Measurements from ENCODE around the gene DNAI1.
"Not testable (repeated sequence)": the region's sequence is repeated elsewhere in the genome, so short reads cannot be mapped to it uniquely, and the experiment has no call there.

The DNAI1 gene

DNA sequence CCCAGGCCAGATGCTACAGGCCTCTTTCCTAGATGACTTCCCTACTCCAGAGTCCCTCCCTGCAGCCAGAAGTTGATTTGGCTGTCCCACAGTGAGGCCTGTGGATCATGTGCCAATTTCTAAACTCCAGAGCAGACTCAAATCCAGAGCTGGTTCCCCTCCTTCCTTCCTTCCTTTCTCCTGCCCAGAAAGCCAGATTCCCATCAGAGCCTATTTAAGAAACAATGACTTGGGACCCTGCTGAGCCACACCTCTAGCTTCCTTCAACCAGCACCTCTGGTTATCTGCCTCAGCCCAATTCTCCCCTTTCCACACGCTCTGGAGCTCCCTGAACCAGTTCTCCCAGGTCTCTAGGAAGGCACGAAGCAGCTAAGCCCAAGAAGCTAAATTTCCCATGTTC is 7.5 kb upstream of the DNAI1 start:
- DNase-seq (ENCODE audit: low spot score) = no peak

DNA sequence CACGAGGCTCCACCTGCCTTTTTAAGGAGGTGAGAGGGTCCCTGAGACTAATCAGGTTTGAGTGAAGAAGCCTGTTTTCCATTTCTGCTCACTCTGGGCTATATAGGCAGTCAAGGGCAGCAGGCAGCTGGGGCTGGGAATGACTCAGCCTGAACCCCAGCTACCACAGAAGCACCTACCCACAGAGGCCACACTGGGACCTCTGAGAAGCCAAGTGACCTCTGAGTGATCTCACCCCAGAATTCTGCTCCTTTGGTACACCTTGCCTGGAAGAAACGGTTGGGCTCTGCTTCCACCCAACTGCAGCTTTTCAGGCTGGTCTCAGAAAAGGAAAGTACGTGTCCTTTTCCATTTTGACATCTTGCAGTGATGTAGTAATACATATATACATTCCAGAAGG is 7.1 kb upstream of the DNAI1 start:
- no peak for DNase-seq (ENCODE audit: low spot score)

DNA sequence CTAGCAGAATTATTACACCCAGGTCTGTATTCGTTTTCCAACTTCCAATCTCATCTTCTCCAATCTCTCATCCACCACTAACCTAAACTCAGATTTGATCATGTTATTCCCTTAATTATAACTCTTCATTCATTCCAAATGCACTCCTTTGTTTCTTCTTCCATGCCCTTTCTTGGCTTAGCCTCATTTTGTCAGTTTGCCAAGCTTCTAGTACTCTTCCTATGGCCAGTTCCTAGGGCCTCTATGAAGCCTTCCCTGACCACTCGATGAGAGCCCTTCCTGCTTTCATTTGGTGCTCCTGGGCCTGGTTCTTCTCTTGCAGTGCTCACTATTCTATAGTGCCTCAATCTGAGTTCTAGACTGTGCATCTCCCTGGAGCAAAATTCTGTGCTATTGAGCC is 6.0 kb upstream of the DNAI1 start:
- no peak for DNase-seq (ENCODE audit: low spot score)

DNA sequence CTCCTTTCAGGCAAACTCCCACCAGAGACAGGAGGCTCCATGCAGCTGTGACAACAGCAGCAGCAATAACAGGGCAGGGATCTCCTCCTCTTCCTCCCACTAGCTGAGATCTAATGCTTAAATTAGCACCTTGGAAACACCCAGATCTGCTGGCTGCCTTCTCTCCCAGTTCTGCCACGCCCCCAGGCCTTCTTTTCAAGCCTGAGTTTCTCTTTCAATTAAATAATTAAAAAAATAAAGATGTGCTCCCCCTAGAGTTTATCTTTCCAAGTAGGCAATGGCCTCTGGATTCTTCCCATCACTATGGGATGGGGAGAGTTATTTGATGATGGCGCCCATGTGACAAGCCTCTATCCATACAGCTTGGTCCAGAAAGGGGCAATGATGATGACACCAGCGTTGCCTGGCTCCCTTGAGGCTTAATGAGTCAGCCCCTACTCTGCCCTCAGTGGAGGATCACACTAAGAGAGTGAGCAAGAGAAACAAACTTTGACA is 4.0 kb upstream of the DNAI1 start:
- no peak for DNase-seq (ENCODE audit: low spot score)

DNA sequence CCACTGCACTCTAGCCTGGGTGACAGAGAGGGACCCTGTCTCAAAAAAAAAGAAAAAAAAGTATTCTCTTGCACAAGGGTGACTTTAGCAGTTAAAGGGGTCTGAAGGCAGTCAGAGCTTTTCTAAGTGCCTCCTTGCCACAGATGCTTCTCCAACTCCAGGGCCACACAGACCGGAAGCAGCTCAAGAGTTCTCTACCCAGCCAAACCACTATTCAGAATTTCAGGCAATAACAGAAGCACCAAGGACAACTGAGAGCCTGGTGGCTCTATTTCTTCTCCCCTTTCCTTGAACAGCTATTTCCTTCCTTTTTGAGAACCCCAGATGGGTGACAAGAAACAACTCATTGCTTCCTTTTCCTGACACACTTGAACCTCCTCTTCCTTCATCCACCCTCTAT is 2.5 kb upstream of the DNAI1 start:
- no peak for DNase-seq (ENCODE audit: low spot score)

DNA sequence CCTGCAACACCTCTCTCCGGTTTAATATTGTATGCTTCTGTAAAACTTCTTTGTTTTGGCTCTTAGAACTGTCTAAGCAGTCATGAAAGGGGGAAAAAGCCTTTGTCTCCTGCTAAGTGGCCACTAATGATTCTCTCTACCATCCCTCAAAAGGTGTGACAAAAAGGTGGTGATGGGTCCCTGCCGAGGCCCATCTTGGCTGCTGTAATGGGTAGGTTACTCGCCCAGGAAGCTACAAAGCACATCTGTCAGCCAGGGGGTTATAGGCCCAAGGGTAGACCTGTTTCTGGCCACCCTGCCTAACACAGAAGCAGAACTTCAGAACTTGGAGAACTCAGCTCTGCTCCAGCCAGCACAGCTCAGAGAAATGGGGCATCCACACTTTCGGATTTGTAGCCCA is 1.9 kb upstream of the DNAI1 start:
- no peak for DNase-seq (ENCODE audit: low spot score)

DNA sequence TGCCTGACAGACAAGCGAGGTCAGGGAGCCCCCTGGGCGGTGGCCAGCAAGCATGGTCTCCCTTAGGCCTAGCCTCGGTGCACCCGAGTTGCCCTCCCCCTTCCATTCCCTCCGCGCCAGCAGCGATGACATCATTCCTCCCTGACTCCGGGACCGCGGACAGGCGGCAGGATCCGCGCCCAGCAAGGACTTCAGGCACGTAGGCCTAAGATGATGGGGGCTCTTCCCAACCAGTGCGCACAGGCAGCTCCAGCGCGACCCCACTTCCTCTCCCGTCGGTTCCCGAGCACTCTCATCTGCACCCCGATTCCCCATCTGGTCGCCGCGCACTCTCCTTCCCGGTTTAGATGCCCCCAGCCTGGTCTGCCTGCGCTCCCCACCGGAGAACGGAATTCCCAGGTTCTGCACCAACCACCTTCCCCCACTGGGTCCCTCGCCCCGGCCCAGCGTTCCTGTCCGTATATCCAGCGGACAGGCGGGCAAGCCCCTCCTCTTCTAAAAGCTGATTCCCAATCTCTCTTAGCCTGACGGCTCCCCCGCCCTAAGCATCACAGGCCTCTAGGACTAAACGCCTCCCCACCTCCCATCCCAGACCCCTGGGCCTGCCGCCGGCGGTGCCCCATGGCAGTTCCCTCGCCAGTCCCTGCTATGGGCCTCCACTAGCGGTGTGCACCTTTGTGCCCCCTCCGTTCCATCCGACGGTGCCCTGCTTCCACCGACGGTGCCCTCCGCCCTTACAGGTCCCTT is 1.2 kb upstream of the DNAI1 start:
- DNase-seq (ENCODE audit: low spot score) = peak; percentile 1

DNA sequence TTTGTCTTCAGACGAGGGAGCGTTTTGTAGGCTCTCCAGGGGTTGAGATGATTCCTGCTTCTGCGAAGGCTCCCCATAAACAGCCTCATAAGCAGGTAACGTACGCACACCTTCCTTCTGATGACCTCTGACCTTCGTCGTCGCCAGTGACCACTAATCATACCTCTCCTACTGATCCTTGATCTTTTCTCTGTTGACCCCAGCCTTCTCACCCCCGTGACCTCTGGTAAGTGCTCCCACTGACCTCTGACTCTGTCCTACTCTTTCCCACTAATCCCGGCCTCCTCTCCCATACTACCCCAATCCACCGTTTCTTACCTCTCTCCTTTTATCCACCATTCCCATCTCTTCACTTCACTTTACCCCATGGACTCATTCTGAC is 345 bp downstream of the DNAI1 start:
- DNase-seq (ENCODE audit: low spot score) = no peak

DNA sequence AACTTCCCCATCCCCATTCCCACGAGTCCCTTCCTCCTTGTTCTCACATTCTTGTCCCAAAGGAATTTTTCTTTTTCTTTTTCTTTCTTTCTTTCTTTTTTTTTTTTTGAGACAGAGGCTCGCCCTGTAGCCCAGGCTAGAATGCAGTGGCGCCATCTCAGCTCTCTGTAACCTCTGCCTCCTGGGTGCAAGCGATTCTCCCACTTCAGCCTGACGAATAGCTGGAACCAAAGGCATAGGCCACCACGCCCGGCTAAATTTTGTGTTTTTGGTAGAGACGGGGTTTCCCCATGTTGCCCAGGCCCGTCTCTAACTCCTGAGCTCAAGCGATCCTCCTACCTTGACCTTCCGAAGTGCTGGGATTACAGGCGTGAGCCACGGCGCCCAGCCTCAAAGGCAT is 751 bp downstream of the DNAI1 start:
- no peak for DNase-seq (ENCODE audit: low spot score)

DNA sequence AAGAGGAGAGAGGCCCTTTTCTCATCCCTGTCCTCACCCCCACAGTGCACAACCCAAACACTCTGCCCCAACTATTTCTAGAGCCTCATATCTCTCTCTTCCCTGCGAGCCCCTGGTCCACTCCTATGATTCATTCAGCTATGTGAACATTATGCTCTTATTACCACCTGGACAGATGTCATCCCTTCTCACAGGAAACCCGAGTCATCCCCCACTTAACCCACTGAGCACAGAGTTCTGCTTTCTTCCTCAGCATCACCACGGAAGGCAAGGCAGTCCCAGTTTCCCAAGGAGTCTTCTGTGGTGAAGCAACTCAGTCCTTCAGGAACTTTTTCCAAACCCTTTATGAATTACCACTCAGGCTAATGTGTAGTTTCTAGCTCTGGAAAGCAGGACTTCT is 1.3 kb downstream of the DNAI1 start:
- no peak for DNase-seq (ENCODE audit: low spot score)

DNA sequence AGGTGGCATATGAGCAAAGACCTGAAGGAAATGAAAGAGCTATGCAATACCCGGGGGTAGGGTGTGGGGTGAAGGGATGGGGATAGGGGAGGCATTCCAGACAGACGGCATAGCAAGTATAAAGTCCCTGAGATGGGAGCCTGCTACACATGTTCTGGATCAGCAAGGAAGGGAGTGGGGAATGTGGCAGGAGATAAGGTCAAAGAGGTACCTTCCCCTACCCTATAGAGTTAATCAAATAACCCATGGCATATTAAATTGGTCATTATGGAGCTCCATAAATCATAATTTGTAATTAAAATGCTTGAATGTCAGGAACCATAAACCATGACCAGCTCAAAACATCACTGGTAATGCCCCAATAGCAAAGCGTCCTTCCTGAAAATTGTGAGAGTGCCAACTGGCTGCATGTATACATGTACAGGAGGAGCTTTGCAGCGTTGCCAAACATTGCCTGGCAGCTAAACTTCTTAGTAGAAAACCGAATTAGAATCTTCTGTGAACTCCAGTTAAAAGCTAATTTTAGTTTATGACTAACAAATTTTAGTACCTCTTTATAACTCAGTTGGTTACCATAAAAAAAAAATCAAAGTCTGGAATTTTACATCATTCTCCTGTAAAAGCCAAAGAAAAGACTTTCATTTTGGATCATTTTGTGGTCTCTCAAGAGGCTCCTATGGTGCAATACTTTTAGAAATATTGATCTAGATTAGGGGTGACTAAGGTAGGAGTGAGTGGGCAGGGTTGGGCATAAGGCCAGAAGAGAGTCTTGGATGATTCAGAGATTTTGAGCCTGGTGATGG is 4.7 kb downstream of the DNAI1 start:
- DNase-seq (ENCODE audit: low spot score) = no peak

DNA sequence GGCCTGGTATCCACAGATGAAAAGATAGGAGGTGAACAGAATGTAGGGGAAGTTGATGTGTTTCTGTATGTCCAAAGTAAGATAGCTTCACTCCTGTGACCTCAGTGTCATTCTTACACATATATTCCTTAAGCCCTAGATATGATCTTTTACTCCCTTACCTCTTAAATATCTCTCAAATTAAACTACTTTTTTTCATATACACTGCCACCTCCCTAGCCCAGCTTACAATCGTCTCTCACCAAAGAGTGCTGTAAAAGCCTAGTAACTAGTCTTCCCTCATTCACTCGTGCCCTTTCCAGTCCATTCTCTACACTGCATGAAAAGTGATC is 5.3 kb downstream of the DNAI1 start:
- DNase-seq (ENCODE audit: low spot score) = no peak

DNA sequence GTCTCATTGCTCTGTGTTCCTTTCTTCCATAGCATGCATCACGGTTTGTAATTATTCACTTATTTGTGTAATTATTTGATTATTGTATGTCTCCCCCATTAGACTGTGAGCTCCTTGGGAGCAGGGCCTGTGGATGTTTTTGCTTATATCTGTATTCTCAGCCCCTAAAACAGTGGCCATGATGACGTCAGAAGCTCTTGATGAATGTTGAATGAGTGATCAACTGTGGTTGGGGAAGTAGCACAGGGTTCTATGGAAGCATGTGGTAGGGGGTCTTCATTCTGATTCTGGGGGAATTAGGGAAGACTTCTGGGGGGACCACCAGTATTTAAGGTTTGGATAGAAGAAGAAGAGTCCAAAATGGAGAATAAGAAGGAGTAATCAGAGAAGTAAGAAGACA is 6.0 kb downstream of the DNAI1 start:
- DNase-seq (ENCODE audit: low spot score) = no peak

DNA sequence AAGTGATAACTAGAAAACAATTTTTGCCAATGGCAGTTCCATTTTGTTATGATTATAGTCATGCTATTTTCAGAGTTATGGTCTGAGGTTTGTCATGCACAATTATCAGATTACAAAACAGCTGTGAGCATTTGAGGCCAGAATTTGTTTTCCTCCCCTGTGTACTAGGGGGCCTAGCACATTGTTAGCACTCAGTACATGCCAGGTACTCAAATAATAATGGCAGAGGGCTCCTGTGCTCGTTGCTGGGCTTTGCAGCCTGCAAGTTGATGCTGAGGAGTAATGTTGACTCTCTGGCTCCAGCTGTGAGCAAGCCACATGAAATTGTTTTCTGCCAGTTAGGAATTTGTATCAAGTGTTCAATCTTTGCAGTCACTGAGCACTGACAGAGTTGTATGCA is 6.9 kb downstream of the DNAI1 start:
- no peak for DNase-seq (ENCODE audit: low spot score)

DNA sequence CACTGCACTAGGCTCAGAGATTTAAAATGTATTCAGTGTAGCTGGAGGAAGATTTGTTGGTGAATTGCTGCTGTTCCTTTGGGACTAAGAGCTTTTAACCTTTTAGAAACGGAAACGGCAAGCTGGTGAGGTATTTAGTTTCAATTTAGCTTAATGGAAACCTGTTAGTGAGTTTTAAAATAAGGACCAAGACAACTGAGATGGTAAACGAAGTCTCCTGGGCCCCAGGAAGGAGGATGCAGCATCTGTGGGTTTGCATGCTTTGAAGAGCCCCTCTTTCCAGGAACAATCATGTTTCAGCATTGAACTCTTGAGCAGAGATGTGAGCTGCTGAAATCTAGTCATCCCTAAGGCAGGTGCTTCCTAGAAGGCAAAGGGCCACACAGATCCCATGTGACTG is 16.5 kb downstream of the DNAI1 start:
- no peak for DNase-seq (ENCODE audit: low spot score)

DNA sequence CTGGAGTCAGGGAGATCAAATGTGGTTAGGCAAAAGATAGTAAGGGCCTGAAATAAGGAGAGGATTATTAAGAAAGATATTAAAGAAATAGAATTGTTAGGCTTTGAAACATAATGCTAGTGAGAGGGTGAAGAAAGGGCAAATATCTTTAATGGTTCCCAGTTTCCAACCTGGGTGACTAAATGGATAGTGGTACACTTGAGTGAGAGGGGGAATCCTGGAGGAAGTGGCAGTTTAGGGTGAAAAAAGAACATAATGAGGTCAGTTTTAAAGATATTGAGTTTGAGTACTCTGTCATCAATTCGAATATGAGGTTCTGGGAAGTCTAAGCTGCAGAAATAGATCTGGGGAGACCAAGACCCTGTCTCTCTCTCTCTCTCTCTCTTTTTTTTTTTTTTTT is 18.9 kb downstream of the DNAI1 start:
- DNase-seq (ENCODE audit: low spot score) = no peak

DNA sequence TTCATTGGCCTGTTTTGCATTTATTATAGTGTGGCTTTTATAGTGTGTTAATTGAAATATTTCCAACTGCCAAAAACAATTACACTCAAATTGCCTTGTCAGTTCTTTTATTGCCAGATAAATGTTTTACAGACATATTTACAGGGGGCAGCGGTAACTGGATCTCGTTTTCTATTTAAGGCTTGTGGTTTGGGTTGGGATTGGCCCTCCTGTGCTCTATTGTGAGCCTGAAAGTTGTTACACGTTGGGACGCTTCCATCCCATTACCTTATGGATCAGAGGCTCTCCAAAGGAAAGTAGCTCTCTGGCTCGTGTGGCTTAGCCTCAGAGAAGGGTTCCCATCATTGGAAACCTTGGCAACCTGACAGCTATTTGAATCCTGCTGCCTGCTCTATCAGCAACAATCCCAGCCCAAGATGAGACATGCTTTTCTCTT is 20.8 kb downstream of the DNAI1 start:
- DNase-seq (ENCODE audit: low spot score) = no peak

DNA sequence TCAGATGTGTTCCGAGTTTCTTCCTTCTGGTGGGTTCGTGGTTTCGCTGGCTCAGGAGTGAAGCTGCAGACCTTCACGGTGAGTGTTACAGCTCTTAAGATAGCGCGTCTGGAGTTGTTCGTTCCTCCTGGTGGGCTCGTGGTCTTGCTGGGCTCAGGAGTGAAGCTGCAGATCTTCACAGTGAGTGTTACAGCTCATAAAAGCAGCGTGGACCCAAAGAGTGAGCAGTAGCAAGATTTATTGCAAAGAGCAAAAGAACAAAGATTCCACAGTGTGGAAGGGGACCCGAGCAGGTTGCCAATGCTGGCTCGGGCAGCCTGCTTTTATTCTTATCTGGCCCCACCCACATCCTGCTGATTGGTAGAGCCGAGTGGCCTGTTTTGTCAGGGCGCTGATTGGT is 23.0 kb downstream of the DNAI1 start:
- DNase-seq (ENCODE audit: low spot score) = not testable (repeated sequence)

DNA sequence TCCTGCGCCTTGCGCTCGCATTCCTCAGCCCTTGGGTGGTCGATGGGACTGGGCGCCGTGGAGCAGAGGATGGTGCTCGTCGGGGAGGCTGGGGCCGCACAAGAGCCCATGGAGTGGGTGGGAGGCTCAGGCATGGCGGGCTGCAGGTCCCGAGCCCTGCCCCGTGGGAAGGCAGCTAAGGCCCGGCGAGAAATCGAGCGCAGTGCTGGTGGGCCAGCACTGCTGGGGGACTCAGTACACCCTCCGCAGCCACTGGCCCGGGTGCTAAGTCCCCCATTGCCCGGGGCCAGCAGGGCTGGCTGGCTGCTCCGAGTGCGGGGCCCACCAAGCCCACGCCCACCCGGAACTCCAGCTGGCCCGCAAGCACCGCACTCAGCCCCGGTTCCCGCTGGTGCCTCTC is 24.1 kb downstream of the DNAI1 start:
- not testable (repeated sequence) for DNase-seq (ENCODE audit: low spot score)

DNA sequence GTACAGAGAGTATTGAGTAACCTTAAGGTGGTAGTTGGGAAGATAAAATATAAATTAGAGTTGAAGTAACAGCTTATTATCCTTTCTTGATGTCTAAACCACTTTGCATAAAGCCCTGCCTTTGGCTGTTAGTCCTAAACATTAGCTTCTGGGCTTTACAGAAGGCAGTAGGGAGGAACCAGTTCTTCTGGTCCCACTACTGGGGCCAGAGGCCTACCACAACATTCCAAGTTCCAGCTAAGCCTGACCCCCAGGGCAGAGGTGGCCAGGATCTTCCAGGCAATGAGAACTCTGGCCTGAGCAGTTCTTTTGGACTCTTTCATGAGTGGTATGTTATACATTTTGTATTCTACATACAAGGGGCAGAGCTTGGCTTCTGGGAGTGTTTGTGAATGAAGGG is 26.1 kb downstream of the DNAI1 start:
- DNase-seq (ENCODE audit: low spot score) = no peak

DNA sequence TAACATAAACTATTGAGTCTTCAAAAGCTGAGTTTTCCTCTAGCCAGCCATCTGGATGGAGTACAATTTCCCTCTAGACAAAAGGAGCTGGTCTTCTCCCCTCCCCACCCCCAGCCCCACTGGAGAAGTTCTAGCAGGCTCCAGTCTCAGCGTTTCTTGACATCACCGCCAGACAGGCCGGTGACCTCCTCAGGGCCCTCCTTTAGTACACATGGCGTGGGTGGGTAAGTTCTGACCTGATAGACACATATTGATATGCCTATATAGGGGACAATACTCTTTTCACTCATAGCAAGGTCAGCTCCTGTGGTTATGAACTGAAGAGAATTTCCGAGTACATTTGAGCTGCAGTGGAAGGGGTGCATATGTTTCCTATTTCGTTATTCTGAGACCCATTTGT is 27.2 kb downstream of the DNAI1 start:
- DNase-seq (ENCODE audit: low spot score) = no peak

DNA sequence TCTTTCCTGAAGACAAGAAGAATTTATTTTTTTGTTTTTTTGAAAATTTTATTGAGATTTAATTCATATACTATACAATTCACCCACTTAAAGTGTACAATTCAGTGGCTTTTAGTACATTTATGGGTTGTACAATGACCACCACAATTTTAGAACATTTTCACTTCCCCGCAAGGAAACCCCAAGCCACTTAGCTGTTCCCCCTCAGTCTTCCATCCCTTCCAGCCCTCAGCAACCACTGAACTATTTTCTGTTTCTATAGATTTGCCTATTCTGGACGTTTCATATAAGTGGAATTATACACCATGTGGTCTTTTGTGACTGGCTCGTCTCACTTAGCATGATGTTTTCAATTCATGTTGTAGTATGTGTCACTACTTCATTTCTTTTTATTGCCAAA is 28.0 kb downstream of the DNAI1 start:
- DNase-seq (ENCODE audit: low spot score) = no peak

DNA sequence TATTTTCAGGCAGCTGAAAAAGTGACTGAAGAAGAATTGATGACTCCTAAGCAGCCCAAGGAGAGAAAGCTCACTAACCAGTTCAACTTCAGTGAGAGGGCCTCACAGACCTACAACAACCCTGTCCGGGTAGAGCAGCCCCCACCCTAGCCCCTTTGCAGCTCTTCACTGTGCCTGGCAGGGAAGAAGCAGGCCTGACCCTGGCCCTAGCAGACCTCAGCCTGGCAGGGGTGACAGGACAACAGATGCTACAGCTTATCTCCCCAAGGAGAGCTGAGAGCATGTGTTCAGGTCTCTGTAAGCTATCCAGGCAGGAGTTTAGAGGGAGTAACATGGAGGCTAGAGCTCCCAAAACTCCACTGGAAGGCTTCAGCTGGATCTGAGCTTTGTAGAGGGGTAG is 31.8 kb downstream of the DNAI1 start:
- no peak for DNase-seq (ENCODE audit: low spot score)

DNA sequence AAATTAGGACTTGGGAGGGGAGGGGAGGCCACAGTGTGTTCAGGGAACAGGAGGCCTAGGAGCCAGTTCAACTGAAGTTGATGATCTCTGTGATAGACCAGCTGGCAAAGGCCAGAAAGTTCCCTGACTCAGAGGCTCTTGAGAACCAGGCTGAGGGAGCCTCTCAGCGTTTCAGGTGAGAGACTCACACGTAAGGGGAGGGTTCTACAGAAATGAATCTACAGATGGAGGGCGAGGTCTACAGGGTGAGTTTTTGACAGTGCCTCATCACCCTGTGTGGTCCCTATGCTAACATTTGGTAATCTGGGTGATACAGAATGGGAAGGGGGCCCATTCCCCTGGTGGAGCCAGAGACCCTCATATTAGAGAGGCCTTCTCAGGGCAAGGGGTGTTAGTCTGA is 32.2 kb downstream of the DNAI1 start:
- no peak for DNase-seq (ENCODE audit: low spot score)

Measured in CD4-positive, alpha-beta T cell treated with Interleukin-6 at 100 ng/mL for 8 hours (primary cell).